Astrocyte (in vitro differentiated cells and primary cell): ENCODE measurements around the gene CLCNKA. TPM values are rescaled to one million over a fixed set of nuclear protein-coding genes. Genes with fewer than 3 reads are reported as not detected.

Experiments
- DNase-seq: peaks from one replicate; pipeline ENCODE4 v3.0.0-alpha.2; 2010; ENCODE audit warnings: low read depth
- FAIRE-seq: peaks from 2 replicates; lab custom pipeline; 2011; peaks lifted over from hg19 to GRCh38; lab: Jason Lieb, UNC
- H2AFZ ChIP-seq: 2 replicates; pipeline ENCODE4 v1.6.0; 2012; ENCODE audit warnings: low read depth, low read length, inconsistent platforms
- H3K27ac ChIP-seq: 2 replicates; pipeline ENCODE4 v1.5.1; 2011; ENCODE audit warnings: low read depth, low read length, inconsistent platforms
- H3K27me3 ChIP-seq: 2 replicates; pipeline ENCODE4 v1.6.0; 2011; ENCODE audit warnings: low read length, inconsistent platforms; ENCODE audit not compliant: insufficient read depth
- H3K36me3 ChIP-seq: 2 replicates; pipeline ENCODE4 v1.5.1; 2011; ENCODE audit warnings: low read length, inconsistent platforms; ENCODE audit not compliant: insufficient read depth
- H3K4me1 ChIP-seq: 2 replicates; pipeline ENCODE4 v1.5.1; 2011; ENCODE audit warnings: low read length, inconsistent platforms; ENCODE audit not compliant: insufficient read depth
- H3K4me2 ChIP-seq: 2 replicates; pipeline ENCODE4 v1.6.0; 2012; ENCODE audit warnings: low read length, inconsistent platforms
- H3K4me3 ChIP-seq: 2 replicates; pipeline ENCODE4 v1.5.1; 2011; ENCODE audit warnings: low read depth, mild to moderate bottlenecking, low read length, inconsistent platforms; ENCODE audit not compliant: insufficient read depth
- H3K79me2 ChIP-seq: 2 replicates; pipeline ENCODE4 v1.6.0; 2012; ENCODE audit warnings: mild to moderate bottlenecking, low read length, inconsistent platforms; ENCODE audit not compliant: insufficient read depth
- H3K9ac ChIP-seq: 2 replicates; pipeline ENCODE4 v1.6.0; 2012; ENCODE audit warnings: mild to moderate bottlenecking, low read length, inconsistent platforms
- H3K9me3 ChIP-seq: 2 replicates; pipeline ENCODE4 v1.5.1; 2012; ENCODE audit warnings: low read depth, mild to moderate bottlenecking, low read length, inconsistent platforms; ENCODE audit not compliant: insufficient read depth
- H4K20me1 ChIP-seq: 2 replicates; pipeline ENCODE4 v1.6.0; 2012; ENCODE audit warnings: low read length, inconsistent platforms; ENCODE audit not compliant: insufficient read depth
- H3K27ac Mint-ChIP-seq: one replicate; pipeline ENCODE4 v1.8.0; 2021; ENCODE audit warnings: mild to moderate bottlenecking, mixed read lengths; ENCODE audit not compliant: unreplicated experiment
- H3K27me3 Mint-ChIP-seq: one replicate; pipeline ENCODE4 v1.8.0; 2021; ENCODE audit warnings: low read depth, mixed read lengths; ENCODE audit not compliant: unreplicated experiment
- H3K36me3 Mint-ChIP-seq: one replicate; pipeline ENCODE4 v1.8.0; 2021; ENCODE audit warnings: low read depth, mixed read lengths; ENCODE audit not compliant: unreplicated experiment
- H3K4me1 Mint-ChIP-seq: one replicate; pipeline ENCODE4 v1.8.0; 2021; ENCODE audit warnings: low read depth, mixed read lengths; ENCODE audit not compliant: unreplicated experiment
- H3K4me3 Mint-ChIP-seq: one replicate; pipeline ENCODE4 v1.8.0; 2021; ENCODE audit warnings: mild to moderate bottlenecking, moderate library complexity, mixed read lengths; ENCODE audit not compliant: unreplicated experiment
- H3K9me3 Mint-ChIP-seq: one replicate; pipeline ENCODE4 v1.8.0; 2021; ENCODE audit warnings: mild to moderate bottlenecking, mixed read lengths; ENCODE audit not compliant: unreplicated experiment
- EZH2 ChIP-seq: IDR thresholded peaks from 2 replicates; pipeline ENCODE4 v1.6.1; 2012; ENCODE audit warnings: mild to moderate bottlenecking, low read length, inconsistent platforms; ENCODE audit not compliant: insufficient read depth
- total RNA-seq: library from RNA; stranded (reverse); gene quantifications from 2 replicates; pipeline ENCODE4 v1.2.1, GENCODE V29; 2021
- TF ChIP-seq, protein P1 (sequence below): IDR thresholded peaks from 2 replicates; pipeline ENCODE4 v1.5.1; 2011; ENCODE audit warnings: low read depth, mild to moderate bottlenecking, inconsistent platforms, low read length, moderate library complexity; ENCODE audit not compliant: insufficient read depth

CLCNKA gene
- total RNA-seq, 1 donor from 2014 or later: 0.16 TPM

DNA sequence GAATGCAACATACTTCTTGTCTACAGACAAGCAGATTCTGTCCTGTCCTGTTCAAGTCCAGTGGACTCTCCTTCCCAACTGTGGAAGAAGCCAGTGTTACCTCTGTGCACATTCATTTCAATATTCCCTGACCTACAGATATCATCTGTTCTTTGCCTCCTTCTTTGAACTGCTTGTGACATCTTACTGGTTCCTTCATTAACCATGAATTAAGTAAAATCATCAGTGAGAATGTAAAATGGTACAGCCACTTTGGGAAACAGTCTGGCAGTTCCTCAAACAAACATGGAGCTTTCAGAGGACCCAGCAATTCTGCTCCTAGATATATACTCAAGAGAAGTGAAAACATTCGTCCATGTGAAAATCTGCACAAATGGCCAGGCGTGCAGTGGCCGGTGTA lies 11.0 kb upstream of the CLCNKA start:
- no peaks in the 10 kb centered on the region for H3K36me3 ChIP-seq
- no peak for TF ChIP-seq EZH2
- TF ChIP-seq, protein P1, sequence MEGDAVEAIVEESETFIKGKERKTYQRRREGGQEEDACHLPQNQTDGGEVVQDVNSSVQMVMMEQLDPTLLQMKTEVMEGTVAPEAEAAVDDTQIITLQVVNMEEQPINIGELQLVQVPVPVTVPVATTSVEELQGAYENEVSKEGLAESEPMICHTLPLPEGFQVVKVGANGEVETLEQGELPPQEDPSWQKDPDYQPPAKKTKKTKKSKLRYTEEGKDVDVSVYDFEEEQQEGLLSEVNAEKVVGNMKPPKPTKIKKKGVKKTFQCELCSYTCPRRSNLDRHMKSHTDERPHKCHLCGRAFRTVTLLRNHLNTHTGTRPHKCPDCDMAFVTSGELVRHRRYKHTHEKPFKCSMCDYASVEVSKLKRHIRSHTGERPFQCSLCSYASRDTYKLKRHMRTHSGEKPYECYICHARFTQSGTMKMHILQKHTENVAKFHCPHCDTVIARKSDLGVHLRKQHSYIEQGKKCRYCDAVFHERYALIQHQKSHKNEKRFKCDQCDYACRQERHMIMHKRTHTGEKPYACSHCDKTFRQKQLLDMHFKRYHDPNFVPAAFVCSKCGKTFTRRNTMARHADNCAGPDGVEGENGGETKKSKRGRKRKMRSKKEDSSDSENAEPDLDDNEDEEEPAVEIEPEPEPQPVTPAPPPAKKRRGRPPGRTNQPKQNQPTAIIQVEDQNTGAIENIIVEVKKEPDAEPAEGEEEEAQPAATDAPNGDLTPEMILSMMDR: no peak
- no peak for FAIRE-seq
- H3K79me2 ChIP-seq: no peaks in the 10 kb centered on the region
- H3K4me1 ChIP-seq: peaks cover 20% of the 10 kb centered on the region
- no peak overlapping the region for H3K4me3 ChIP-seq
- Mint-ChIP-seq H3K9me3 (peaks cover 4% of the 10 kb centered on the region), H3K4me1 (peaks cover 15% of the 10 kb centered on the region), H3K4me3 (no peak overlapping the region), H3K27me3 (peaks cover 9% of the 10 kb centered on the region), H3K27ac (no peak overlapping the region), H3K36me3 (no peaks in the 10 kb centered on the region)
- H2AFZ ChIP-seq: no peak overlapping the region
- no peak for DNase-seq
- no peak overlapping the region for H3K27ac ChIP-seq
- H4K20me1 ChIP-seq: no peaks in the 10 kb centered on the region
- no peak overlapping the region for H3K4me2 ChIP-seq
- H3K9me3 ChIP-seq: no peaks in the 10 kb centered on the region
- H3K9ac ChIP-seq: no peak overlapping the region
- no peaks in the 10 kb centered on the region for H3K27me3 ChIP-seq

DNA sequence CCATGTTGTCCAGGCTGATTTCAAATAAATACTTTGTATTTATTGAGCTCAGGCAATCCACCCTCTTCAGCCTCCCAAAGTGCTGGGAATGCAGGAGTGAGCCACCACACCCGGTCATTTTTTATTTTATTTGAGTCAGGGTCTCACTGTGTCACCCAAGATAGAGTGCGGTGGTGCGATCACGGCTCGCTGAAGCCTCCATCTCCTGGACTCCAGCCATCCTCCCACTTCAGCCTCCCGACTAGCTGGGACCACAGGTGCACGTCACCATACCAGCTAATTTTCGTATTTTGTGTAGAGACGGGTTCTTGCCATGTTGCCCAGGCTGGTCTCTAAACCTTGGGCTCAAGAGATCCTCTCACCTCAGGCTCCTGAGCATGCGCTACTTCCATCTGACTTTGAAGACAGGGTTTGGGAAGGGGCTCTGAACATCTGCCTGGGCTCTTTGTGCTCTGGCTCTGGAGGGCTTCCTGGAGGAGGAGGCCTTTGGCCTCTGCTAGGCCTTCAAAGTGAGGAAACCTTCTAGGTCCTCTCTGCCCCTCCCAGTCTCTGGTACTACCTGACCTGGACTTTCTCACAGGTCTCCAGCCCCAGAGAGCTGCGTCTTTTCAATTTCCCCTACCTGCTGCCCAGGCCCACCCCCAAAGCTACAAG lies 9.8 kb upstream of the CLCNKA start:
- no peak overlapping the region for H2AFZ ChIP-seq
- H3K4me3 ChIP-seq: no peak overlapping the region
- TF ChIP-seq, protein P1: no peak
- no peak for TF ChIP-seq EZH2
- Mint-ChIP-seq H3K36me3 (no peaks in the 10 kb centered on the region), H3K4me3 (no peak overlapping the region), H3K27me3 (peaks cover 2% of the 10 kb centered on the region), H3K4me1 (peaks cover 13% of the 10 kb centered on the region), H3K9me3 (peaks cover 4% of the 10 kb centered on the region), H3K27ac (no peak overlapping the region)
- peaks cover 23% of the 10 kb centered on the region for H3K4me1 ChIP-seq
- peak overlapping the region; percentile 83 for H3K4me2 ChIP-seq
- H3K9ac ChIP-seq: peak overlapping the region; percentile 77
- FAIRE-seq (no peak), DNase-seq (no peak)
- H3K36me3 ChIP-seq: no peaks in the 10 kb centered on the region
- no peaks in the 10 kb centered on the region for H4K20me1 ChIP-seq
- no peak overlapping the region for H3K27ac ChIP-seq
- H3K27me3 ChIP-seq: no peaks in the 10 kb centered on the region
- H3K9me3 ChIP-seq: no peaks in the 10 kb centered on the region
- no peaks in the 10 kb centered on the region for H3K79me2 ChIP-seq

DNA sequence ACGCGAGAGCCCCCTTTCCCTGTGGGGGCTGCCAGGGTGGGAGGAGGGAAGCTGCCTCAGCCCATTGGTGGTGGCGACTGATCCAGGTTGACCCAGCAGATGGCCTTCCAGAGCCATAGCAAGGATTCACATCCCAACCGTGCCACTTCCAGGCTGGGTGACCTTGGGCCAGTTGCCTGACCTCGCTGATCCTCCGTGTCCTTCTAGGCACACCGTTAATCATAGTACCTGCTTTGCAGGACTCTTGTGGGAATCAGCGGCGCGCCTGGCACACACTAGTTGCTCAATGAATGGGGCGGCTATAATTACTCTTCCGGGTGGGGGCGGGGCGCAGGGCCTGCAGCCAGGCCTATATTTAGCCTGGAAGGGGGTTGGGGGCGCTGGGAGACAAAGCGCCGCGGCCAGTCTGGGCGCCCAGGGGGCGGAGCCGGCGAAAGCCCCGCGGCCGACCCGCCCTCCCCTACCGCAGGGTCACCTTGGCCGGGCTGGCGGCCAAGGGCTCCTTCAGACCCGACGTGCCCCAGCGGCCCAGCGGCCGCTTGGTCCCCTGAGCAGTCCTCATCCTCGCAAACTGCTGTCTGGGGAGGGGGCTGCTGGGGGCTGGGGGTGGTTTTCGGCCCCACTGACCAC lies 9.1 kb upstream of the CLCNKA start:
- Histone ChIP-seq H3K9me3 (no peaks in the 10 kb centered on the region), H3K9ac (peak overlapping the region; percentile 77), H3K4me1 (peaks cover 24% of the 10 kb centered on the region), H3K27me3 (no peaks in the 10 kb centered on the region), H3K4me3 (peak overlapping the region; percentile 41), H4K20me1 (no peaks in the 10 kb centered on the region), H3K36me3 (no peaks in the 10 kb centered on the region), H3K79me2 (no peaks in the 10 kb centered on the region), H3K4me2 (peak overlapping the region; percentile 83), H2AFZ (peak overlapping the region; percentile 63), H3K27ac (peak overlapping the region; percentile 31)
- Mint-ChIP-seq H3K36me3 (no peaks in the 10 kb centered on the region), H3K4me3 (peak overlapping the region; percentile 14), H3K4me1 (peaks cover 12% of the 10 kb centered on the region), H3K27ac (peak overlapping the region; percentile 18), H3K27me3 (peaks cover 2% of the 10 kb centered on the region), H3K9me3 (peaks cover 4% of the 10 kb centered on the region)
- FAIRE-seq (no peak), DNase-seq (peak; percentile 59)
- TF ChIP-seq, protein P1: no peak
- no peak for TF ChIP-seq EZH2
